Lower lobe of right lung (tissue), 2 donors: ENCODE results near the gene GOLGA3. TPM values are rescaled to one million over a fixed set of nuclear protein-coding genes. Genes with fewer than 3 reads are reported as not detected.

ENCODE experiments used
- ATAC-seq, 2 donors: fragments of 200-7000 bp; cut with Tn5 transposase; one replicate each; pipeline ENCODE4 v1.9.1; 2020 to 2022; ENCODE audit warnings: mild to moderate bottlenecking in 2 of 2, moderate library complexity in 2 of 2
- DNase-seq: peaks from one replicate; pipeline ENCODE4 v3.0.0-alpha.2; 2020
- H3K27ac ChIP-seq: fragments of 200-600 bp; one replicate; pipeline ENCODE4 v1.8.0; 2022
- H3K27me3 ChIP-seq: fragments of 200-600 bp; one replicate; pipeline ENCODE4 v1.8.0; 2022; ENCODE audit warnings: low read depth
- H3K36me3 ChIP-seq: fragments of 200-600 bp; one replicate; pipeline ENCODE4 v1.8.0; 2022; ENCODE audit warnings: mild to moderate bottlenecking
- H3K4me1 ChIP-seq: fragments of 200-600 bp; one replicate; pipeline ENCODE4 v1.8.0; 2022
- H3K4me3 ChIP-seq: fragments of 200-600 bp; one replicate; pipeline ENCODE4 v1.8.0; 2022; ENCODE audit warnings: mild to moderate bottlenecking
- H3K9me3 ChIP-seq: fragments of 200-600 bp; one replicate; pipeline ENCODE4 v1.8.0; 2022
- CTCF ChIP-seq: fragments of 200-600 bp; IDR thresholded peaks from one replicate; pipeline ENCODE4 v1.8.0; 2022; ENCODE audit warnings: antibody characterized with exemption, mild to moderate bottlenecking
- intact Hi-C: fragments of 100-400 bp; cut with DNase I; formaldehyde crosslinking; loops from one replicate; pipeline ENCODE4 v1.11.0; 2022
- total RNA-seq: library from RNA; stranded (reverse); fragmentation: NEBNext Ultra II Directional; extraction: Animal tissue kit (Norgen Biotek cat#: 25700); gene quantifications from one replicate; pipeline ENCODE4 v1.2.1, GENCODE V29; 2021
- donor health status: DM: no; HTN: yes; CAD: no; lungs with severe emphysema.

The GOLGA3 gene
- total RNA-seq, 1 donor from 2014 or later = 59.7 TPM

DNA sequence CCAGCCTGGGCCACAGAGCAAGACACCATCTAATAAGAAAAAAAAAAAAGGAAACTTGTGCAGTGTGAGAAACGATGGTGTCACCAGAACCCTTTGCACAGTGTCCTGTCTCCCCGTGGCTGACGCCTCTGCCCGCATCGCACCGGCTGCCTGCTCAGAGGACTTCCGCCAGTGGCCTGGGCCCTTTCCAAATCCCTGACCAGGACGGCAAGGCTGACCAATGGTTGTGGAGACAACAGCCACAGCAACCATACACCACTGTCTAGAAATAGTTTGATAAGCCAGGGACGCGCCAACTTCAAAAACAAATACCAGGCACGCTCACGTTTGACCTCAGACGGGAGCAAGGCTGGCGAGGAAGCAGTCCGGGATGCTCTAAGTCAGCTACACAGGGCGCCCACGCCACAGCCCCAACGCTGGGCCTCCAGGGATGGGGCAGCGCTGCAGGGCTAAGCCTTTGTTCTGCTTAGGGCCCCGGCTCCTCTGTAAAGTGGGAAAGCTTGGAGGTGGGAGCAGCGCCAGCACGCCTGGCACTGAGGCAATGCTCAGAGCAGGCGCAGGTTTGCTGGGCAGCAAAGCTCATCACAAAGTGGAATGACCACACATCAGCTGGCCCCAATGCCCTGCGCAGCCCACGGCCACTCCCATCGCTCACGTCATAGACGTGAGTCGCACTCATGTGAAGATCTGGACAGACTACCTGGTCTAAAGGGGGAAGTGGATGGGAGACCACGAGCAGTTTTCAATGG, 105.5 kb downstream of the GOLGA3 start:
- no peaks in the 10 kb centered on the region for H3K4me1 ChIP-seq
- no peaks in the 10 kb centered on the region for H3K9me3 ChIP-seq
- DNase-seq = no peak
- TF ChIP-seq CTCF = no peak
- H3K27me3 ChIP-seq = no peaks in the 10 kb centered on the region
- intact Hi-C loops = no loop called here
- H3K36me3 ChIP-seq = peaks cover 97% of the 10 kb centered on the region
- no peak for ATAC-seq
- H3K4me3 ChIP-seq = no peak overlapping the region
- no peak overlapping the region for H3K27ac ChIP-seq

DNA sequence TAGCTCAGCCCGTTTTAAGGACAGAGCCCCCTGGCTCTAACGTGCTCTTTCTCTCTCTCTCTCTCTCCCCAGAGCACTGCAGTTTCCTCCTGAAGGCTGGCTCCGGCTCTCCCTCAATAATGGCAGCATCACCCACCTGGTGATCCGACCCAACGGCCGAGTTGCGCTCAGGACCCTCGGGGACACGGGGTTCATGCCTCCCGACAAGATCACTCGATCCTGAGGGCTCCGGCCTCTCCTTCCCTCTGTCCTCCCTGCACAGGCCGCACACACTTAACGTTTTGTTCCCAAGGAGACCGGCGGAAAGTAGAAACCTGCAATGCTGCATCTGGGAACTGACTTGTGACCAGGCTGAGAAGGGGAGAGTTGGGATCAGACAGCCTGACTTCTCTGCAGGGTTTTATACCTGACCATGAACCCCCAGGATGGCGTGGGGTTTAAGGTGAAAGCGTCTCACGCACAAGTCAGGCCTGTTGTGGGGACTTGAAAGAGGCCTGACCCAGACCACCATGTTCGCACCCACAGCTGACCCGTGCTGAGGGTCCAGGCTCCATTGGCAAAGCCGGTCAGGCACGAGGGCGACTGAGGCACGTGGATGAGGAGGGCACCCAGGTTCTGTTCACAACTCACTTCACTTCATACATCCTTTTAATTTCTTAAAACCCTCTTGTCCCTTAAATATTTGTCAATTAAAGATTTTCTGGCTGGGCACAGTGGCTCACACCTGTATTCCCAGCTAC, 107.9 kb downstream of the GOLGA3 start:
- H3K4me1 ChIP-seq = no peaks in the 10 kb centered on the region
- DNase-seq = no peak
- H3K36me3 ChIP-seq = peaks cover 93% of the 10 kb centered on the region
- intact Hi-C loops = no loop called here
- H3K4me3 ChIP-seq = no peak overlapping the region
- H3K27me3 ChIP-seq = no peaks in the 10 kb centered on the region
- ATAC-seq = no peak
- no peak for TF ChIP-seq CTCF
- H3K27ac ChIP-seq = no peak overlapping the region
- H3K9me3 ChIP-seq = no peaks in the 10 kb centered on the region

DNA sequence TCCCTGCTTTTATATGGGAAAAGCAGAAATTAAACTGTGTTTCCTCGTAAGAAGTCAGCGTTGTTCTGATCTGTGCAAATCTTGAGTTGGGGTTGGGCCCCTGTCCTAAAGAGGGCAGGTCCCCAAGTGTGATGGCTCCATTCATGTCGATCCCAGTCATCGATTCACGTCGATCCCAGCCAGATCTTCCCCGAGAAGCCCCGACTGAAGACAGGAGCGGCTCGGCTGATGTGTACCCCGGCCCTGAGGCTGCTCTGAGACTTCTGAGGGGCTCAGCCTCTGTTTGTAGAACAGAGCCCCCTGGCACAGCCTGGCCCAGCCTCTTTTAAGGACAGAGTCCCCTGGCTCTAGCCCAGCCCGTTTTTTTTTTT, 108.7 kb downstream of the GOLGA3 start:
- H3K27ac ChIP-seq = no peak overlapping the region
- intact Hi-C loops = no loop called here
- DNase-seq (no peak), ATAC-seq (no peak)
- H3K4me3 ChIP-seq = no peak overlapping the region
- H3K9me3 ChIP-seq = no peaks in the 10 kb centered on the region
- no peaks in the 10 kb centered on the region for H3K4me1 ChIP-seq
- TF ChIP-seq CTCF = no peak
- no peaks in the 10 kb centered on the region for H3K27me3 ChIP-seq
- peaks cover 93% of the 10 kb centered on the region for H3K36me3 ChIP-seq

- H3K27ac ChIP-seq = no peak overlapping the region
- no peak overlapping the region for H3K4me3 ChIP-seq
- no peak for TF ChIP-seq CTCF
- peaks cover 91% of the 10 kb centered on the region for H3K36me3 ChIP-seq
- no peak for ATAC-seq
- H3K9me3 ChIP-seq = no peaks in the 10 kb centered on the region
- no peak for DNase-seq
- H3K4me1 ChIP-seq = no peaks in the 10 kb centered on the region
- H3K27me3 ChIP-seq = no peaks in the 10 kb centered on the region
- intact Hi-C loops = no loop called here
Observed at GRCh38 chr12:132719141-132719953, 109.3 kb downstream of the GOLGA3 start.

Other genes with a start within 250 kb of the GOLGA3 start
- gene LRCOL1, start 218.3 kb downstream of the GOLGA3 start, total RNA-seq = 2.3 TPM
- 0.56 TPM for gene P2RX2, start 210.1 kb downstream of the GOLGA3 start, total RNA-seq
- 28.0 TPM for gene POLE, start 141.5 kb downstream of the GOLGA3 start, total RNA-seq
- 16.9 TPM for gene PXMP2, start 141.3 kb downstream of the GOLGA3 start, total RNA-seq
- 21.7 TPM for gene PGAM5, start 118.0 kb downstream of the GOLGA3 start, total RNA-seq
- gene ANKLE2, start 67.0 kb downstream of the GOLGA3 start, total RNA-seq = 49.6 TPM
- 43.6 TPM for gene CHFR, start 58.7 kb upstream of the GOLGA3 start, total RNA-seq
- 13.3 TPM for gene ZNF605, start 127.4 kb upstream of the GOLGA3 start, total RNA-seq
- 12.6 TPM for gene ZNF26, start 157.5 kb upstream of the GOLGA3 start, total RNA-seq
- gene ZNF84, start 208.6 kb upstream of the GOLGA3 start, total RNA-seq = 24.5 TPM